GM12878 (cell line): ENCODE data around the gene TSHZ1.

ENCODE experiments used
- CTCF ChIP-seq, 3 experiments: IDR thresholded peaks in 2 of 3; conservative IDR thresholded peaks in 1 of 3; 2 replicates each; pipeline ENCODE4 v1.5.1; 2011; ENCODE audit warnings: low read depth in 3 of 3, low read length in 3 of 3, mild to moderate bottlenecking in 3 of 3, control low read depth in 2 of 3, moderate library complexity in 2 of 3, inconsistent platforms in 1 of 3, mixed read lengths in 1 of 3; ENCODE audit not compliant: control insufficient read depth in 2 of 3, insufficient read depth in 1 of 3; ENCODE audit errors: extremely low read depth in 1 of 3
- CUX1 ChIP-seq: IDR thresholded peaks from 2 replicates; pipeline ENCODE4 v1.6.1; 2012; ENCODE audit warnings: improper control_type of control experiment, low read depth, low read length; ENCODE audit not compliant: insufficient replicate concordance
- DPF2 ChIP-seq: fragments of 450-650 bp; IDR thresholded peaks from 2 replicates; pipeline ENCODE4 v1.6.1; 2017; ENCODE audit warnings: mild to moderate bottlenecking
- FOXM1 ChIP-seq: IDR thresholded peaks from 2 replicates; pipeline ENCODE4 v1.6.1; 2012; ENCODE audit warnings: low read depth, mild to moderate bottlenecking, inconsistent platforms, low read length, moderate library complexity
- MTA3 ChIP-seq: IDR thresholded peaks from 2 replicates; pipeline ENCODE4 v1.6.1; 2012; ENCODE audit warnings: low read length, inconsistent platforms, borderline replicate concordance
- NRF1 ChIP-seq: conservative IDR thresholded peaks from 2 replicates; pipeline ENCODE4 v1.6.1; 2011; ENCODE audit warnings: mild to moderate bottlenecking, low read depth, low read length, improper control_type of control experiment
- RAD21 ChIP-seq: IDR thresholded peaks from 2 replicates; pipeline ENCODE4 v1.6.1; 2011; ENCODE audit warnings: mild to moderate bottlenecking, low read depth, low read length, moderate library complexity; ENCODE audit not compliant: insufficient read depth
- REST ChIP-seq: IDR thresholded peaks from 2 replicates; pipeline ENCODE4 v1.6.1; 2012; ENCODE audit warnings: mild to moderate bottlenecking, low read depth, low read length
- TCF7 ChIP-seq: IDR thresholded peaks from 2 replicates; pipeline ENCODE4 v1.6.1; 2014; ENCODE audit warnings: antibody characterized with exemption, borderline replicate concordance
- USF2 ChIP-seq: IDR thresholded peaks from 2 replicates; pipeline ENCODE4 v1.6.1; 2011; ENCODE audit warnings: low read depth, low read length, improper control_type of control experiment, borderline replicate concordance
- ZNF592 ChIP-seq: fragments of 450-650 bp; IDR thresholded peaks from 2 replicates; pipeline ENCODE4 v1.6.1; 2017; ENCODE audit warnings: mild to moderate bottlenecking, moderate library complexity

- TF ChIP-seq TCF7 (no peak), DPF2 (no peak), CTCF (IDR thresholded peaks at IDR 0.05 in 2 of 3, conservative IDR thresholded peaks at IDR 0.05 in 1 of 3; ENCODE audit: control insufficient read depth in 2 of 3, extremely low read depth in 1 of 3, insufficient read depth in 1 of 3, low read depth in 3 of 3, low read length in 3 of 3) (no peak), RAD21 (no peak), USF2 (no peak), FOXM1 (no peak), MTA3 (no peak), ZNF592 (no peak), CUX1 (no peak), REST (no peak), NRF1 (no peak)
Measured at GRCh38 chr18:75256376-75256775, 45.8 kb downstream of the TSHZ1 start.
